ENCODE results near the gene ENDOU. TPM values are rescaled to one million over a fixed set of nuclear protein-coding genes. Genes with fewer than 3 reads are reported as not detected.

ENDOU gene
- total and polyA plus RNA-seq, 2 donors (not counting 1 experiment from before 2014, with no cell fraction given), result 0.09 to 0.17 TPM

DNA sequence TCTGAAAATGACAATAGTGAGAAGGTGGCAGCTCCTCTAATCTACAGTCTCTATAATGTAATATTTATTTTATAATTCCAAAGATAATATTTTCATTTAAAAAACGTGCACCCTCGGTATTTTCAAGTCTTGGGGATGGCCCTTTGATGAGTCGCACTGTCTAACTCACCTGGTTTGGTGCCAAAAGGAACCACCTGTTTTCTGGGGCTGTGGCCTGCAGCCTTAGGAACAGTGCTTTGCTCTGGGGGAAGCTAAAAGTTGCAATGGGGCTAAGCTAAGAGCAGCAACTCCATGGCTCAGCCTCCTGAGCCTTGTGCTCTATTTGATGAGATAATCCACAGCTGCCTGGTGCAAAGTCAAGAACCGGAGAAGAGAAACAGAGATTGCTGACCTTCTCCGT, 6.4 kb upstream of the ENDOU start:
- no peak overlapping the region for H3K4me3 ChIP-seq (replicated peaks in 1 of 4; ENCODE audit: control extremely low read depth in 1 of 4, insufficient read depth in 1 of 4, low read depth in 3 of 4, low read length in 4 of 4)
- no peaks in the 10 kb centered on the region for H3K36me3 ChIP-seq (ENCODE audit: control insufficient read depth, insufficient read depth, low read length)
- no peaks in the 10 kb centered on the region for H3K27me3 ChIP-seq (ENCODE audit: control insufficient read depth, insufficient read depth, low read length)
- no peak for DNase-seq (ENCODE audit: low read depth in 2 of 2)
- H3K9me3 ChIP-seq (ENCODE audit: control insufficient read depth, insufficient read depth, low read depth, low read length), result no peaks in the 10 kb centered on the region
- H3K79me2 ChIP-seq (ENCODE audit: control insufficient read depth, insufficient read depth, low read length), result no peaks in the 10 kb centered on the region
- H3K9ac ChIP-seq (ENCODE audit: insufficient read depth, low read length), result no peak overlapping the region
- TF ChIP-seq, protein P1, sequence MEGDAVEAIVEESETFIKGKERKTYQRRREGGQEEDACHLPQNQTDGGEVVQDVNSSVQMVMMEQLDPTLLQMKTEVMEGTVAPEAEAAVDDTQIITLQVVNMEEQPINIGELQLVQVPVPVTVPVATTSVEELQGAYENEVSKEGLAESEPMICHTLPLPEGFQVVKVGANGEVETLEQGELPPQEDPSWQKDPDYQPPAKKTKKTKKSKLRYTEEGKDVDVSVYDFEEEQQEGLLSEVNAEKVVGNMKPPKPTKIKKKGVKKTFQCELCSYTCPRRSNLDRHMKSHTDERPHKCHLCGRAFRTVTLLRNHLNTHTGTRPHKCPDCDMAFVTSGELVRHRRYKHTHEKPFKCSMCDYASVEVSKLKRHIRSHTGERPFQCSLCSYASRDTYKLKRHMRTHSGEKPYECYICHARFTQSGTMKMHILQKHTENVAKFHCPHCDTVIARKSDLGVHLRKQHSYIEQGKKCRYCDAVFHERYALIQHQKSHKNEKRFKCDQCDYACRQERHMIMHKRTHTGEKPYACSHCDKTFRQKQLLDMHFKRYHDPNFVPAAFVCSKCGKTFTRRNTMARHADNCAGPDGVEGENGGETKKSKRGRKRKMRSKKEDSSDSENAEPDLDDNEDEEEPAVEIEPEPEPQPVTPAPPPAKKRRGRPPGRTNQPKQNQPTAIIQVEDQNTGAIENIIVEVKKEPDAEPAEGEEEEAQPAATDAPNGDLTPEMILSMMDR (conservative IDR thresholded peaks at IDR 0.05 in 1 of 2, IDR thresholded peaks at IDR 0.05 in 1 of 2; ENCODE audit: low read depth in 1 of 2, low read length in 2 of 2), result no peak
- no peak for TF ChIP-seq EZH2 (IDR thresholded peaks at IDR 0.05; ENCODE audit: low read length, missing control alignments)
- H4K20me1 ChIP-seq (ENCODE audit: control insufficient read depth, extremely low read depth, insufficient read depth, low read length), result no peaks in the 10 kb centered on the region
- H3K27ac ChIP-seq (ENCODE audit: insufficient read depth, low read length), result no peak overlapping the region
- no peak overlapping the region for H2AFZ ChIP-seq (ENCODE audit: low read length)
- no peak overlapping the region for H3K4me2 ChIP-seq (ENCODE audit: extremely low read depth, insufficient read depth, low read length)
- H3K4me1 ChIP-seq (ENCODE audit: control insufficient read depth, extremely low read depth, insufficient read depth, low read length), result peaks cover 20% of the 10 kb centered on the region

DNA sequence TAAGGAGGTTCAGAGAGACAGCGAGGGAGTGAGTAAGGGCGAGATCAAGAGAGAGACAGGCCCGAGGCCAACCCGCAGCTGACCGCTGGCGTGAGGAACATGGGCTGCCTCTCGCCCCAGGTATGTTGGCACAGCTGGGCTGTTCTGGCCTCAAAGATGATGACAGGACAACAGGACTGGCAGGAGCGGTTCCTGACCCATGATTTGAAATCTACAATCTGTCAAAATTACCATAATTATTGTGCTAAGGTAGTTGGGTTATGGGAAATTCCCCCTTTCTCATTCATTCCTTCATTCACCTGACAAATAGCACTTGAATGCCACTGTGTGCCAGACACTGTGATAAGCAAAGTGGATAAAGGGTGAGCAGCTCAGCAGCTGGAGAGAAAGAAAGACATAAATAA, 5.1 kb upstream of the ENDOU start:
- Histone ChIP-seq H3K79me2 (ENCODE audit: control insufficient read depth, insufficient read depth, low read length) (no peaks in the 10 kb centered on the region), H3K4me1 (ENCODE audit: control insufficient read depth, extremely low read depth, insufficient read depth, low read length) (peaks cover 20% of the 10 kb centered on the region), H3K4me3 (replicated peaks in 1 of 4; ENCODE audit: control extremely low read depth in 1 of 4, insufficient read depth in 1 of 4, low read depth in 3 of 4, low read length in 4 of 4) (no peak overlapping the region), H3K4me2 (ENCODE audit: extremely low read depth, insufficient read depth, low read length) (peak overlapping the region; percentile 68), H3K9ac (ENCODE audit: insufficient read depth, low read length) (no peak overlapping the region), H3K36me3 (ENCODE audit: control insufficient read depth, insufficient read depth, low read length) (no peaks in the 10 kb centered on the region), H4K20me1 (ENCODE audit: control insufficient read depth, extremely low read depth, insufficient read depth, low read length) (no peaks in the 10 kb centered on the region), H3K9me3 (ENCODE audit: control insufficient read depth, insufficient read depth, low read depth, low read length) (no peaks in the 10 kb centered on the region), H2AFZ (ENCODE audit: low read length) (no peak overlapping the region), H3K27ac (ENCODE audit: insufficient read depth, low read length) (no peak overlapping the region), H3K27me3 (ENCODE audit: control insufficient read depth, insufficient read depth, low read length) (no peaks in the 10 kb centered on the region)
- TF ChIP-seq, protein P1 (conservative IDR thresholded peaks at IDR 0.05 in 1 of 2, IDR thresholded peaks at IDR 0.05 in 1 of 2; ENCODE audit: low read depth in 1 of 2, low read length in 2 of 2), result no peak
- no peak for TF ChIP-seq EZH2 (IDR thresholded peaks at IDR 0.05; ENCODE audit: low read length, missing control alignments)
- DNase-seq (ENCODE audit: low read depth in 2 of 2), result peak; percentile 8 to 23

DNA sequence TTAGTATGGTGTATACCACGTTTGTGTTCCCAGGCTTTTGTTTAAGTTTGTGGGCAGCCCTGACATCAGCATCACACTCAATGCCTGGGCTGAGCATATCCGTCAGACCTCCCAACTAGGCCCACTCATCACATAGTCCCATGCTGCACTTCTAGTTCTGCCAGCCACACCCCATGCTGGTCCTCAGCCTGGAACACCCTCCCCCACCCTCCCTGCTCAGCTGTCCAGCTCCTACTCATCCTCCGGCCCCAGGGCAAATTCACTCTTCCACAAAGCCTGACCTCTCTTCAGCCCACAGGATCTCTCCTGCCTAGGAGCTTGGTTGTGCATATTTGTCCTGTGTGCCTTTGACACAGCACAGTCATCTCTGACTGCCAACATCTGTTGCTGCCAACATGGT, 3.9 kb upstream of the ENDOU start:
- Histone ChIP-seq H3K27ac (ENCODE audit: insufficient read depth, low read length) (no peak overlapping the region), H4K20me1 (ENCODE audit: control insufficient read depth, extremely low read depth, insufficient read depth, low read length) (no peaks in the 10 kb centered on the region), H3K79me2 (ENCODE audit: control insufficient read depth, insufficient read depth, low read length) (no peaks in the 10 kb centered on the region), H3K4me2 (ENCODE audit: extremely low read depth, insufficient read depth, low read length) (peak overlapping the region; percentile 23), H3K4me3 (replicated peaks in 1 of 4; ENCODE audit: control extremely low read depth in 1 of 4, insufficient read depth in 1 of 4, low read depth in 3 of 4, low read length in 4 of 4) (no peak overlapping the region), H3K9ac (ENCODE audit: insufficient read depth, low read length) (no peak overlapping the region), H3K9me3 (ENCODE audit: control insufficient read depth, insufficient read depth, low read depth, low read length) (no peaks in the 10 kb centered on the region), H2AFZ (ENCODE audit: low read length) (no peak overlapping the region), H3K36me3 (ENCODE audit: control insufficient read depth, insufficient read depth, low read length) (no peaks in the 10 kb centered on the region), H3K27me3 (ENCODE audit: control insufficient read depth, insufficient read depth, low read length) (no peaks in the 10 kb centered on the region), H3K4me1 (ENCODE audit: control insufficient read depth, extremely low read depth, insufficient read depth, low read length) (peaks cover 20% of the 10 kb centered on the region)
- TF ChIP-seq EZH2 (IDR thresholded peaks at IDR 0.05; ENCODE audit: low read length, missing control alignments), result no peak
- TF ChIP-seq, protein P1 (conservative IDR thresholded peaks at IDR 0.05 in 1 of 2, IDR thresholded peaks at IDR 0.05 in 1 of 2; ENCODE audit: low read depth in 1 of 2, low read length in 2 of 2), result no peak
- DNase-seq (ENCODE audit: low read depth in 2 of 2), result peak; percentile 29 to 80
